ENCODE results near the gene EVI5L. TPM values are rescaled to one million over a fixed set of nuclear protein-coding genes. Genes with fewer than 3 reads are reported as not detected.
A peak's percentile ranks its signal among the peaks of the same experiment; 100 is the strongest.

EVI5L gene
- total and polyA plus RNA-seq, 2 of the 8 experiments (the other 6 are each of a cell fraction or from before 2014, with no cell fraction given), result 7.2 to 11.0 TPM

DNA sequence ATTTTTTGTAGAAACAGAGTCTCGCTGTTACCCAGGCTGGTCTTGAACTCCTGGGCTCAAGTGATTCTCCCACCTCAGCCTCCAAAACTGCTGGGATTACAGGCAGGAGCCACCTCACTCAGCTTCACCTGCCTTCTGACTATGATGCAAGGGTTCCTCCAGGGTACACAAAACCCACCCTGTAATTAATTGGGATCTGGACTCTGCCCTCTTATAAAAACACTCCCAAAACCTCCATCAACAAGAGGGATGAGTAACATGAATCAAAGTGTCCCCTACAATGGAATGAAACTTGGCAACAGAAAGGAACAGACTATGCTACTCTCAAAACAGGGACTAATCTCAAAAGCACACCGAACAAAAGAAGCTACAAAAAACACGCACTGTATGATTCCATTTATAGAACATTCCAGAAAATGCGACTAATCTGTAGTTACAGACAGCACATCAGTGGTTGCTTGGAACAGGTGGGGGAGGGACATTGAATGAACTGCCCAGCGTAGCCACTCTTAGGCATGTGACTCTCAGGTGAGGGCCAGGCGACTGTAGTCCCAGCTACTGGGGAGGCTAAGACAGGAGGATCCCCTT is 47.3 kb downstream of the EVI5L start:
- Histone ChIP-seq H3K9me3 (ENCODE audit: insufficient read depth in 2 of 2, low read depth in 1 of 2, low read length in 1 of 2) (no peaks in the 10 kb centered on the region), H2AK5ac (ENCODE audit: low read depth, low read length) (no peak overlapping the region), H3K56ac (replicated peaks; ENCODE audit: insufficient read length, low read depth, low read length) (peak overlapping the region; percentile 30), H4K8ac (ENCODE audit: extremely low read depth, insufficient read depth, low read length) (no peak overlapping the region), H3K79me1 (ENCODE audit: low read depth, low read length) (no peaks in the 10 kb centered on the region; the same call in 1 of the 2 replicates), H3K4ac (replicated peaks; ENCODE audit: insufficient read length, low read depth, low read length) (no peak overlapping the region), H3K79me2 (ENCODE audit: control insufficient read depth in 1 of 2, insufficient read depth in 2 of 2, low read length in 2 of 2) (no peaks in the 10 kb centered on the region), H2BK12ac (ENCODE audit: low read depth, low read length) (no peak overlapping the region), H3K23ac (ENCODE audit: insufficient read length) (no peak overlapping the region), H3K9ac (replicated peaks in 1 of 4; ENCODE audit: extremely low read depth in 1 of 4, low read depth in 3 of 4, low read length in 3 of 4) (no peak overlapping the region), H3K18ac (ENCODE audit: extremely low read depth, low read length) (no peak overlapping the region), H3K23me2 (ENCODE audit: low read depth, low read length) (peaks cover 10% of the 10 kb centered on the region), H3K4me3 (ENCODE audit: extremely low read depth in 1 of 4, insufficient read depth in 2 of 4, low read depth in 3 of 4, low read length in 4 of 4) (no peak overlapping the region), H3K4me1 (replicated peaks in 1 of 4; ENCODE audit: control insufficient read depth in 3 of 4, insufficient read depth in 4 of 4, low read length in 3 of 4) (peaks cover 0 to 9% (median 5%) of the 10 kb centered on the region in 4 experiments; a peak in 5 of 7 replicates), H2BK5ac (ENCODE audit: low read depth, low read length) (no peak overlapping the region), H2BK120ac (replicated peaks; ENCODE audit: low read depth, low read length) (no peak overlapping the region), H3K36me3 (ENCODE audit: control insufficient read depth in 2 of 4, insufficient read depth in 4 of 4, low read length in 3 of 4) (no peaks in the 10 kb centered on the region), H2BK15ac (ENCODE audit: low read length) (no peak overlapping the region), H2BK20ac (ENCODE audit: low read length) (no peak overlapping the region), H2AFZ (ENCODE audit: low read length) (no peak overlapping the region), H3K27ac (ENCODE audit: low read depth, low read length) (no peak overlapping the region), H4K20me1 (replicated peaks in 1 of 2; ENCODE audit: control insufficient read depth in 1 of 2, insufficient read depth in 2 of 2, low read length in 2 of 2) (peaks cover 2 to 3% of the 10 kb centered on the region in 2 experiments), H3K14ac (ENCODE audit: insufficient read length) (no peak overlapping the region), H4K91ac (replicated peaks; ENCODE audit: insufficient read length, low read length) (no peak overlapping the region), H3K27me3 (replicated peaks in 1 of 4; ENCODE audit: control insufficient read depth in 3 of 4, extremely low read depth in 1 of 4, insufficient read depth in 3 of 4, low read length in 3 of 4) (peaks cover 0 to 7% (median 5%) of the 10 kb centered on the region in 4 experiments; a peak in 3 of 7 replicates), H4K5ac (ENCODE audit: insufficient read length, low read depth, low read length) (no peak overlapping the region), H3K4me2 (ENCODE audit: insufficient read depth in 1 of 2, low read depth in 2 of 2, low read length in 2 of 2) (no peak overlapping the region)
- WGBS, 2 experiments (ENCODE audit: extremely low coverage in 1 of 2, insufficient coverage in 1 of 2, insufficient read length in 1 of 2, insufficient replicate concordance in 2 of 2, low coverage in 1 of 2, low lambda C conversion rate in 2 of 2, missing lambda C conversion rate in 1 of 2), result 92% methylated on average over 6 of the region's 6 CpGs; no CpG with 5 or more reads in 1 of the 2 experiments
- FAIRE-seq (no peak), DNase-seq (ENCODE audit: low read depth in 1 of 2, low spot score in 2 of 2) (no peak)
- POLR2A ChIA-PET (ENCODE audit: partially characterized antibody), result interaction anchor here (1.0 to 2.5 kb wide), 4 partner anchors 9 to 67 kb away, joined by 3 to 7 read pairs (median 5); partner anchors contain the start of genes LRRC8E, MAP2K7 and TIMM44
- CTCF ChIA-PET (ENCODE audit: partially characterized antibody), result interaction anchor here (0.5 to 3.5 kb wide), 6 partner anchors 20 to 387 kb away, joined by 3 to 17 read pairs (median 4); no protein-coding TSS in a partner anchor
- TF ChIP-seq CEBPB (IDR thresholded peaks at IDR 0.05; ENCODE audit: low read depth, low read length), result no peak
- no peak for TF ChIP-seq RAD21 (IDR thresholded peaks at IDR 0.05 in 1 of 2, conservative IDR thresholded peaks at IDR 0.05 in 1 of 2; ENCODE audit: low read depth in 2 of 2, low read length in 2 of 2)
- TF ChIP-seq RNF2 (IDR thresholded peaks at IDR 0.05; ENCODE audit: borderline replicate concordance, low read depth, low read length, missing control alignments, poor library complexity, severe bottlenecking), result no peak
- no peak for TF ChIP-seq CBX5 (IDR thresholded peaks at IDR 0.05; ENCODE audit: low read depth, low read length)
- no peak for TF ChIP-seq ZNF274 (IDR thresholded peaks at IDR 0.05; ENCODE audit: borderline replicate concordance, extremely low read depth, low read length)
- no peak for TF ChIP-seq MAFK (IDR thresholded peaks at IDR 0.05; ENCODE audit: low read depth, low read length)
- TF ChIP-seq CREB1 (IDR thresholded peaks at IDR 0.05), result no peak
- no peak for TF ChIP-seq TEAD4 (IDR thresholded peaks at IDR 0.05; ENCODE audit: low read depth, low read length)
- TF ChIP-seq, protein P1, sequence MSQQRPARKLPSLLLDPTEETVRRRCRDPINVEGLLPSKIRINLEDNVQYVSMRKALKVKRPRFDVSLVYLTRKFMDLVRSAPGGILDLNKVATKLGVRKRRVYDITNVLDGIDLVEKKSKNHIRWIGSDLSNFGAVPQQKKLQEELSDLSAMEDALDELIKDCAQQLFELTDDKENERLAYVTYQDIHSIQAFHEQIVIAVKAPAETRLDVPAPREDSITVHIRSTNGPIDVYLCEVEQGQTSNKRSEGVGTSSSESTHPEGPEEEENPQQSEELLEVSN (IDR thresholded peaks at IDR 0.05), result no peak
- TF ChIP-seq KDM4A (IDR thresholded peaks at IDR 0.05; ENCODE audit: low read depth, low read length, severe bottlenecking), result no peak
- TF ChIP-seq TBP (IDR thresholded peaks at IDR 0.05; ENCODE audit: low read depth, low read length), result no peak
- TF ChIP-seq HDAC2 (IDR thresholded peaks at IDR 0.05; ENCODE audit: borderline replicate concordance in 1 of 2, low read depth in 2 of 2, low read length in 2 of 2), result no peak
